Glomerular visceral epithelial cell (primary cell): ENCODE data around the gene PTPN20.

Source experiments
- DNase-seq: peaks from one replicate; pipeline ENCODE4 v3.0.0-alpha.2; 2016; ENCODE audit errors: extremely low spot score

PTPN20 gene

GRCh38 chr10:47034441-47035051, 123.3 kb downstream of the PTPN20 start:
- no peak for DNase-seq

GRCh38 chr10:47035171-47035818, 124.1 kb downstream of the PTPN20 start:
- no peak for DNase-seq

GRCh38 chr10:47035819-47036337, 124.7 kb downstream of the PTPN20 start:
- no peak for DNase-seq

GRCh38 chr10:47036771-47037170, 125.5 kb downstream of the PTPN20 start:
- DNase-seq: no peak

- no peak for DNase-seq
Measured at GRCh38 chr10:47037654-47038425, 126.6 kb downstream of the PTPN20 start.

- no peak for DNase-seq
Measured at GRCh38 chr10:47038881-47039561, 127.8 kb downstream of the PTPN20 start.

GRCh38 chr10:47039562-47039913, 128.3 kb downstream of the PTPN20 start:
- no peak for DNase-seq

GRCh38 chr10:47040041-47040491, 128.8 kb downstream of the PTPN20 start:
- DNase-seq: no peak

GRCh38 chr10:47040681-47041080, 129.5 kb downstream of the PTPN20 start:
- no peak for DNase-seq

GRCh38 chr10:47041396-47042198, 130.4 kb downstream of the PTPN20 start:
- no peak for DNase-seq

- no peak for DNase-seq
Measured at GRCh38 chr10:47042199-47042473, 130.9 kb downstream of the PTPN20 start.

- DNase-seq: no peak
Measured at GRCh38 chr10:47042780-47043750, 131.8 kb downstream of the PTPN20 start.

- no peak for DNase-seq
Measured at GRCh38 chr10:47043928-47044538, 132.8 kb downstream of the PTPN20 start.

- DNase-seq: no peak
Measured at GRCh38 chr10:47044741-47045140, 133.5 kb downstream of the PTPN20 start.

GRCh38 chr10:47045331-47045861, 134.2 kb downstream of the PTPN20 start:
- no peak for DNase-seq

- no peak for DNase-seq
Measured at GRCh38 chr10:47046321-47047126, 135.3 kb downstream of the PTPN20 start.

GRCh38 chr10:47047127-47047504, 135.9 kb downstream of the PTPN20 start:
- no peak for DNase-seq

- DNase-seq: peak; percentile 58
Measured at GRCh38 chr10:47047577-47048525, 136.6 kb downstream of the PTPN20 start.
